HuH-7 (cell line): Measurements from ENCODE around the gene APLP2.

Source experiments
- DNase-seq: peaks from one replicate; pipeline ENCODE4 v3.0.0; 2011; ENCODE audit warnings: low spot score

Gene APLP2

DNA sequence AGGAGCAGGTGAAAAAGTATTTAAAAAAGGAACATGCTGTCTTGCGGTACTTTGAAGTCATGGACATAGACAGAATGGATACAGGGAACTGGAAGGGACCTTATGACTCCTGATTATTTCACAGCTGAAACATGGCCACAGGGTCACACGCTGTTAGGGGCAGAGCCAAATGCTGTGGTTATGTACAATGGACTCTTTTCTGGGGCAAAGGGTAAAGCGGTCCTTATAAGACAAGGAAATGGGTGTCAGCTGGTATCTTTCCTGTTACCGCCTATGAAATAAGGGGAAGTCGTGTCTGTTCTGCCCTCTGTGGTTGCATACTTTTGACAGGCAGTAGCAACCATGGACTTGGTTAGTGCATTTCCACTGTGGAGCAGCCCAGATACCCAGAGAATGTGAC, 77.1 kb downstream of the APLP2 start:
- DNase-seq, result no peak

DNA sequence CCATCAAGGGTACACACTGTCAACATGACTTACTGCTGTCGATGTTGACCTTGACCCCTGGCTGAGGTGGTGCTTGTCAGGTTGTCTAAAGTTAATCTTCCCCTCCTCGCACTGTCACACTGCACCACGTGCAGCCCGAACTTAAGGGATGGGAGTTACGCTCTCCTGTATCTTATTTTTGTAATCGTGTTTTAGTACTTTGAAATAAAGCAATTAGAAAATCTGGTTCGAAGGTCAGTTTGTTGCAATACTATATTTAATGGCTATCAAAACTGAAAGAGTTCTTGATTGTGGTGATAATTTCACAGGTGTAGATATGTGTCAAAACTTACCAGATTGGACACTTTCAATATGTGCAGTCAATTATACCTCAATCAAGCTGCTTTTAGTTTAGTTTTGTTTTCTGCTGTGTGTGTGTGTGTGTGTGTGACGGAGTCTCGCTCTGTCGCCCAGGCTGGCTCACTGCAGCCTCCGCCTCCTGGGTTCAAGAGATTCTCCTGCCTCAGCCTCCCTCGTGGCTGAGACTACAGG, 79.2 kb downstream of the APLP2 start:
- DNase-seq, result no peak

DNA sequence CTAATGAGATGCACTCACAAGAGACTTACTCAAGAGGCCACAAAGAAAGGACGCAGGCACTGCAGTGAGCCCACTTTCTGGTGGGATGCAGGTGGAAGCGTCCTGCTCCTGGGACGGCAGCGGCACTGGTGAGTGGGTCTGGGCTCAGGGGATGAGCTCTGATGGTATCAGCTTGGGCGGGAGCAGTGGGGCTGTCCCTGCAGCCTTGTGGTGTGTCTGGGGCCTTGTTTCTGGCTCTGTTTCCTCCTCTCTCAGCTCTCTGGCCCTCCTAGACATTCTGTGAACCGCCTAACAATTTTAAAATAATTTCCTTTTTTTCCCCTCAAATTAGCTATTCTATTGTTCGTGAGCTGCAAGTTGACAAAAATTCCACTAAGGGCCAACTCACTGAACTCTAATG, 81.1 kb downstream of the APLP2 start:
- no peak for DNase-seq

DNA sequence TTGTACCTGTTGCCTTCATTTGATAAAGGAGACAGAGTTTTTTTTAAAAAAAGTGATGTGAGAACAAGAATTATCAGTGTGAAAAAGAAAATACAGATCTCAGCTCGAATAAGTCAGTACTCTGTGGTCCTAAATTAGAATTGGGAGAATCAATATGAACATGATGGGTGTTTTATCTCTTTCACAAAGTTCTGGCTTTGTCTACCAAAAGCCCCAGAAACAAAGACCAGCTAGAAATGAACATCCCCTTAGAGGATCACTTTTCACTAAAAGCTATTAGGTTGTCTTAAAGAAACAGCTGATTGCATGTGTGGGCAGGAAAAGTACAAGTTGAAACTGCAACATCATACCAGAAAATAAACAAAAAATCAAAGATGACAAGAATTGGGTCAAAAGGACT, 81.5 kb downstream of the APLP2 start:
- DNase-seq, result no peak

DNA sequence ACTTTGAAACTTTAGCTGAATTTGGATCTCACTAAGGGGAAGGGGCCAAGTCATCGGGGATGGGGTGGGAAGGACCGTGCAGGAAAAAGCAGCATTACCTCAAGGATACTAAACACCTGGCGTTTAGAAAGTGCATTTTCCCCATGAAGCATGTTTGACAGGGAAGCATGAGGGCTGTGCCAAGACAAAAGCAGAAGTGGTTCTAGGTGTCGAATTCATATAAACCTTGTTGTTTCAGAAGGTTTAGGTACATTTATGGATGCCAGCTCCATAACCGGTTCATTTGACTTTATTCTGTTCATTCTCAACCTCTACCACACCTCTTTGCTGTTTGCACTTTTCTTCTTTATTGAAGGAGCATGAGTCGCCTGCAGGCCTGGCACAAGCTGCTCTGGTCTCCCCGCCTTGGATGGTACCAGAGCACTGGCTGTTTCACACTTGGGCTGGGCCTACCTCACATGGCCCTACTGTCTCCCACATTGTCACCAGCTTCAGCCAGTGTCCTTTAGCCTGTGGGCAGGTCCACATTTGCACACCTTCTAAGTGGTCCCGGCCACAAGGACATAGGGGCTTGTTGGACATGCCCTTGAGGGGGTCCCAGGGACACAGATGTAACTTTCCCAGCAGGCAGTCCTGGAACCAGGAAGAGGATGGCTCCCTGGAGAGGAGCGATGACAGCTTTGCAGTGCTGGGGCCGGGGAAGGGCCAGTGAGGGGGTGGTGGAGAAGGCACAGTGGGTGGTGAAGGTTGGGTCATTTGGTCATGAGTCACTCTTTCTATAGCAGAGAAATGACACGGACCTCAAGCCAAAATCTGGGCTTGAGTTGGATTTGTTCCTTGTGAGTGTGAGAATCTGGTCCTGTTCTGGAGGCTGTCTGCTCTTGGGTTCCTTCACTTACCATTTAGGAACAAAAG, 86.7 kb downstream of the APLP2 start:
- no peak for DNase-seq

DNA sequence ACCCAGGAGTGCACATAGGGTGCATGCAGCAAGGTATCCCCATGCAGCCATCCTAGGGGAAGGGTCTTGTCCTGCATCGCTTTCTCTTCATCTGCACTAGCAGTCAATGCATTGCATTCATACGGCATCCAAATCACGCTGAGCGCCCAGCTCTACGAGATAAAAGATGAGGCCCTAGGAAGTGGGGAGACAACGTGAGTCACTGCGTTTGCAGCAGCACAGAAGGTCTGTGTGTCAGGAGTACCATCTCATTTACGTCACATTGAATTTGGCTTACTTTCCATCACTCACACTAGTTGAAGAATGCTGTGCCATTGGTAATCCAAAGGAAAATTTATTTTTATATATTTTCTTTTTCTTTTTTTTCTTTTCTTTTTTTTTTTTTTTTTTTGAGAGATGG, 87.4 kb downstream of the APLP2 start:
- no peak for DNase-seq

DNA sequence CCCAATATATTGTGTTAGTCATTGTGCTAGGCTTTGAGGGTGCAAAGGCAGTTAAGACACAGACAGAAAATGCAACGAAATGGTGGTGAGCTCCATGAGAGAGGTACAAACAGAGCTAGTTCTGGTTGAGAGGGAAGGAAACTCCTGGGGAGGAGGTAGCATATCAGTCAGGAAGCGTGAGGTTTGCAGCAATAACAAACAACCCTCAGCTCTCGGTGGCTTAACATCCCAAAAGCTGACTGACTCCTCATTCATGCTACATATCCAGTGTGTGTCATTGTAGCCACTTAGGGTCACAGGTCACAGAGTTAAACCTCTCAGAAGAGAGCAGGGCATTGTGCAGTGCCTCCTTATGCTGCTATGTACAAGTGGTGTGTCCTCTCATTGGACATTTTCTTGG, 88.1 kb downstream of the APLP2 start:
- no peak for DNase-seq

DNA sequence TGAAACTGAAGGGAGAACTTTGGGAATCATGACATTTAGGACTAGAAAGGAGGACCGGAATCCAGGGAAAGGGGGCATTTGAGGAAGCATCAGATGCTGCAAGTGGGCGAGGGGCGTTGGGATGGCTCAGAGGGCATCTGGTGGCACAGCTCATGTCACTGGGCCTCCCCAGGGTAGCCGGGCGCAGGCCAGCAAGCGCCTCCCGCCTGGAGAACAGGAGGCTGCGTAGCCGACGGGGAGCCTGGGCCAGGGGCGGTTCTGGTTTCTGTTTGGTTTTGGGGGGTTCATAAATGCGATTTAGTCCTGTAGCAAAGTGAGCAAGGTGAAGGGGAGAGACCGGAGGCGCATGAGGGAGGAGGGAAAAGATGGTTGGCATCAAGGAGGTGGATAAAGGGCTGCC, 89.4 kb downstream of the APLP2 start:
- no peak for DNase-seq

DNA sequence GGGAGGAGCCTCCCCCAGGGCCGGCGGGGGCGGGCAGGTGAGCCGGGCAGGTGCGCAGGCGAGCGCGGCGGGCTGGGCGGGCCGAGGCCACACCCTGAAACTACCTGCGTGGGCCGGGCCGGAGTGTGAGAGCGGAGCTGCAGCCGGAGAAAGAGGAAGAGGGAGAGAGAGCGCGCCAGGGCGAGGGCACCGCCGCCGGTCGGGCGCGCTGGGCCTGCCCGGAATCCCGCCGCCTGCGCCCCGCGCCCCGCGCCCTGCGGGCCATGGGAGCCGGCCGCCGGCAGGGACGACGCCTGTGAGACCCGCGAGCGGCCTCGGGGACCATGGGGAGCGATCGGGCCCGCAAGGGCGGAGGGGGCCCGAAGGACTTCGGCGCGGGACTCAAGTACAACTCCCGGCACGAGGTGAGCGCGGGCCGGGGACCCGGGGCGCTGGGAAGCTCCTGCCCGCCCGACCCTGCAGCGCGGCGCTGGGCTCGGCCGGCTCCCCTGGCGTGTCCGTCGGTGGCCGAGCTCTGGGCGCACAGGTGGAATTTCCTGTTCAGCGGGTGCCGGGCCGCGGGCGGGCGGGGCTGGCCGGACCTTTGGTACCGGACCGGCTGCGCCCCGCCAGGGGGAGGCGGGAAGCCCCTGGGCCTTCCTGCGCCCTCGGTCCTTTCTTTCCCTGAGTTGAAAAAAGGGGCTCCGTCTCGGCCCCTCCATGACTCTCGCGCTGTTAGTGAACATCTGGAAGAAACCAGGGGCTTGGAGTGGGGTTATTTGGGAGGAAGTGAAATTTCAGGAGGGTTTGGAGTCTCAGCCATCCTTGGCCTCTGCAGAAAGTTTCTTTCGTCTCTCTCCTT, 90.2 kb downstream of the APLP2 start, which contains the start of gene ST14:
Gene ST14, plus strand, starts transcription at position 126 of the 841 bp plus-strand sequence. Its CDS starts 198 bp downstream, at position 324.
- no peak for DNase-seq

DNA sequence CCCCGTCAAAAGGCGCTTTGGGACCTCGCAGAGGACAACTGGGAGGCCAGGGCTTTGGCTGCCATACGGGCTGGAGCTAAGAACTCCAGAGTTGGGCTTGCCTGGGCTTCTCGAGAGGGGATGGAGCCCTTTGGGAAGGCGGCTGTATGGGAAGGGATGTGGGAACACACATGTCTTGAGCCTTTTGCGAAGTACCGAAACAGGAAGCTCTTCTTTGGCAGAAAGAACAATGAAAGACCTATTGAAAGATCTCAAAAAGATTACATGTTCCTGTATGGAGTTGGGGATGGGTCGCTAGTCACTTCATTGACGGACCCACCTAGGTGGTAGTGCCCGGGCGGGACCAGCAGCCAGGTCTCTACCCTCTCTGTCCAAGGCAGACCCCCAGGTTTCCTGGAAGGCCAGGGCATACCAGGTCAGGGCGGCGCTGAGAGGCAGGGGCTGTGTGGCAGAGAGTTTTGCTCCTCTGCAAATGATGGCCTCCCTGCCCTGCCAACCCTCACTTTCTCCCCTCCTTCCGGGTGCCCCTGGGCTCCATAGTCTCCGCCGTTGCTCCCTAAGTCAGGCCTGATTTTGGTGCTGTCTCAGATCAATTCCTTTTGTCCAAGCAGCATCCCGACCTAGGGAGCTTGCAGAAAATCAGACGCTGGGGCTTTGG, 90.9 kb downstream of the APLP2 start:
- no peak for DNase-seq

DNA sequence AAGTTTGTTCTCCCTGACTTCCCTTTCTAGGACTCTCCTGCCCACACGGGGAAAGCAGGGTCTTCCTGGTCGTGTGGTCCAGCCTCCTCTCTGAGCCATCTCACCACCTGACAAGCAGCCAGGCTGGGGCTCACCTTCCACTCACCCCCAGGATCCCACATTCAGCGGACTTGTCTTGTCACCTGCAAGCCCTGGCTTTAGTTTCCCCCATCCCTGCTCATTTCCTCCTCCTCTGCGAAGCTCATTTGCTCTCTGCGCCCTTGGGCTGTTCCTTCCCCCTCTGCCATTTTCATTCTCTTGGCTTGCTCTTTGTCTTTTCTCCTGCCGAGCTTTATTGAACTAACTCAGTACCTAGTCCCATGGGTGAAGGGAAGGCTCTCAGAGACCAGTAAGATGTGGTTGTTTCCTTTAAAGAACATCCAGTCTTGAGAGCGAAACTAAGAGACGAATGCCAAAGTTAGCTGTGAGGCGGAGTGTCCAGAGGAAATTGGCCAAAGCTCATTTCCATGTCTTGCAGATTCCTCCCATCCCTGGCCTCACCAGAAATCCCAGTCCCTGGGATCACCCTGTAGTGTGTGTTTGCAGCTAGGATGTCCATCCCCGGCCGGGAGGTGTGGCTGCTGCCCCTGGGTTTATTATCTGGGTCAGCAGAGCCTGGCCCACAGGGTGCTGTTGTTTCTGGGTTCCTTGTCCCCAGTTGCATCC, 91.9 kb downstream of the APLP2 start:
- DNase-seq, result no peak

DNA sequence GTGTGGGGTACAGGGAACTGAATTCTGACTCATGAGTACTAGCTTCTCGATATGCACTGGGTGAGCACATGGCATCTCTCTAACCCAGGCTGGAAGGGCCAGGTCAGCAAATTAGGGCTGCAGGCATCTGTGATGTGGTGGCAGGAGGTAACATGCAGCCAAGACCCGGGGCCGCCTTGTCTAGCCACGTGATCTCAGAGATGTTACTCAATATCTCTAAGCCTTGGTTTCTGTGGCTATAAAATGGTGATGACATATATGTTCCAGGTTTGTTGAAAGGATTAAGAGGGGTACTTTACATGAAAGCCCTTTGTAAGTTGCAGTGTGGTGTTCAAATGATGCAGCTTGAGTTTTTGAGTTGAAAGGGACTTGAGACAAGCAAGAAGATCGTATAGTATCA, 93.0 kb downstream of the APLP2 start:
- peak; percentile 51 for DNase-seq

DNA sequence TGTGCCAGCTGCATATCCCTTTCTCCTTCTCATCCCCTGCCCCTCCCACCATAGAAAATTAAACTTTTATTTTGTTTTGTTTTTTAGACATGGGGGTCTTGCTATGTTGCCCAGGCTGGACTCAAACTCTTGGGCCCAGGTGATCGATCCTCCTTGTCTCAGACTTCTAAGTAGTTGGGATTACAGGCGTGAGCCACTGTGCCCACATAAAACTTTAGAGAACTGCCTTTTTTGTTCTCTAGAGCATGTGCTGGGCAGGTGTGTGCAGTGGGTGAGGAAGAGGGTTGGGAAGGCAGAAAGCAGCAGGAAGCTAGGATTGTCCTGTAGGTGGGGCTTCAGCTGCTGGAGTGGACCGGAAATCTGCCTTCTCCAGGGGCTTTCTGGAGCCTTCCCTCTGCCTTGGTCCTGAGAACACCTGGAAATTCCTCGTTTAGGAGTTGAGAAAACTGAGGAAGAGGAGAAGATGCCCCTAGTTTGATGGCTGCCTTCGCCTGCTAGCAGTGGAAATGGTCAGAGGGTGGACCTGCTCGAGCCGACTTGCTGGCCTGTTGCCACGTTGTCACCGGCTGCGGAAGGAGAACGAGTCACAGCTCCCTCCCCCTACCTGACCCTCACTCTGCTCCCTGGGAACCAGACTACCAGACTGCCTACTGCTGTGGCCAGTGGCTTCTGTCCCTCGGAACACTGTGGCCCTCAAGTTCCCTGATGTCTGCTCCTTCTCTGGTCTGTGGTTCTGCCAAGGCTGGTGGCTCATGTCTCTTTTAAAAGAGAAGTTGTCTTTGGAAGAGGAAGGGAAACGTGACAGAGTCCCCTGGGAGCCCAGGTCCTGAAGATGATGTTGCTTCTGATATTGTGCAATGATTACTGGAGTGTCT, 93.9 kb downstream of the APLP2 start:
- DNase-seq, result no peak

DNA sequence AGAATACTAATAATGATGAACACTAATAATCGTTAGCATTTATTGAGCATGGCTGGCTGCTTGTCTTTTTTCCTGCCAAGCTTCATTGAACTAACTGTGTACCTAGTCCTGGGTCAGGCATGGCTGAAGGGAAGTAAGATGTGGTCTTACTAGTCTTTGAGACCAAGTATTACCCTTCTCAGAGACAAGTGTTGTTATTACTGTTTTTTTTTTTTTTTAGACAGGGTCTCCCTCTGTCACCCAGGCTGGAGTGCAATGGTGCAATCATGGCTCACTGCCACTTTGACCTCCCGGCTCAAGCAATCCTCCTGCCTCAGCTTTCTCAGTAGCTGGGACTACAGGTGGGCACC, 94.5 kb downstream of the APLP2 start:
- no peak for DNase-seq

DNA sequence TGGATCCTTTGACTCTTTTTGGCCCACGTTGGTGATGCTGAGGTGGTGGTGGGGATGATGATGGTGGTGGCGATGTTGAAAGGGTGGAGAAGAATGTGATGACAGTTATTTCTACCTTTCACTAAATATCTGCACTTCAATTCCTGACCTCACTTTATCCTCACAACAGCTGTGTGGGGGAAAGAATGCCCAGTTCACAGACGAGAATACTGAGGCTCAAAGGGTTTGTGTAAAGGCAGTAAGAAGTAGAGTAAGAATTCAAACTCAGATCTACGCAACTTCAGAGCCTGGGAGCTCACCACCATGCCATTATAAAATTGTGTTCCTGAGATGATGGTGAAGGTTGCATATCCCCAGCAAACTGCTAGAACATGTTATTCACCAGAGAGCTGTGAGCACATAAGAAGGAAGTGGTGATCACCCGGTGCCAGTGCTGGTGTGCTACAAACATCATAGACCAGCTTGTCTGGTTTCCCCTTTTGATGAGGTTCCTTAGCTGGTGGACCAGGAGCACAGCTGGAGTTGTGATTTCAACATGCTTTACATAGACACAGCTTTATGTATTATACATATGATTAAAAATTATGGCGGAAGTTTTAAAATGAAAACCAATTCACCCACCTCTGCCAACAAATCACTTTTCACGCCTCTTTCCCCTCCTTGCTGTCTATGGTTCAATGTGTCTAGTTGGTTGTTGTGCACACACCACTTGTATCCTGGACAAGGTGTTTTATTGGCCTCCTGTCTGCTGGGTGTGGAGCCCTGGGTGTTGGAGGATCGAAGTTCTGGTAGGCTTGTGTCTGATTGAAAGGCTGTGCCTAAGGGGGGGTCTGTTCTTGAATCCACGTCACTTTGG, 96.1 kb downstream of the APLP2 start:
- DNase-seq, result no peak

DNA sequence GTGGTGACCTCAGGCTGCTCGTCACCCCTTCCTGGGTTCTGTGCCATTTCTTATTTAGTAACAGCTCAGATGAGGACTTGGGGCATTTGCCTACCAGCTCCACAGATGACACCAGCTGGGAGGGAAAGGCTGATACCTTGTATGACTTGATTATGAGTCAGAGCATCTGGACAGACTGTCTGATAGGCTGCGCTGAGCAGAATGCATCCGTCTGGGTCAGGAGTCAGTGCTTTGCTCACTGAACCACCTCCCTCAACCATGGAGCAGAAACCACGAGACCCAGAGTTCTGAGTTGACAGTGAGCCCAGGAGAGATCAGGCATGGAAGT, 96.7 kb downstream of the APLP2 start:
- DNase-seq, result no peak

DNA sequence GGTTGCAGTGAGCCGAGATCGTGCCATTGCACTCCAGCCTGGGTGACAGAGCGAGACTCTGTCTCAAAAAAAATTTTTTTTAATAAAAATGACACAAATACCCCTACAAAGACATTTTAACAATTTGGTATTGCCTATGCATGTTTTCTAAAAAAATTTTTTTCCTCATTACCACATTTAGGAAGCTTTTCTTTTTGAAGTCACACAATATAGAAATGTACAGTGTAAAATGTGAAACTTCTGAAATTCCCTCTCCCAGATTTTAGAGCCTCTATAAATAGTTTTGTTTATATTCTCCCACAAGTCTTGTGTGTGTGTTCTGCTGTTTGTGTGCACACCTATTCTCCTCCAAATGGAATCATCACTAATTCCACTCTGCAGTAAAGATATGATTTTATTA, 97.5 kb downstream of the APLP2 start:
- DNase-seq, result no peak

DNA sequence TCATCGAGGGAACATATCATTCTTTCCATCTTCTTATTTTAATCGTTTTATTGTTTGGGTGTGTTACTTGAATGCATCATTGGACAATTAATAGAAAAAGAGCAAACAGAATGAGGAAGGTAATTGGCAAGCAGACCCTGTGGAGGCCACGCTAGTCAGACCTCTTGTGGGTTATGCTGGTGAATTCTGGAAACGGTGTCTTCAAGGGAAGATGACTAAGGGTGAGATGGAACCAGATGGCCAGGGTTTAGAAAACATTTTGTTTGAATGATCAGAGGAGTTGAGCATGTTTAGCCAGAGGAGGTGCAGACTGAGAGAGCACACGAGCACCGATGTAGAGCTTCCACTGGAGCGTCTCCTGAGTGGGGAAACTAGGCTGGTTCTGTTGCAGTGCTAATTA, 98.4 kb downstream of the APLP2 start:
- DNase-seq, result no peak

DNA sequence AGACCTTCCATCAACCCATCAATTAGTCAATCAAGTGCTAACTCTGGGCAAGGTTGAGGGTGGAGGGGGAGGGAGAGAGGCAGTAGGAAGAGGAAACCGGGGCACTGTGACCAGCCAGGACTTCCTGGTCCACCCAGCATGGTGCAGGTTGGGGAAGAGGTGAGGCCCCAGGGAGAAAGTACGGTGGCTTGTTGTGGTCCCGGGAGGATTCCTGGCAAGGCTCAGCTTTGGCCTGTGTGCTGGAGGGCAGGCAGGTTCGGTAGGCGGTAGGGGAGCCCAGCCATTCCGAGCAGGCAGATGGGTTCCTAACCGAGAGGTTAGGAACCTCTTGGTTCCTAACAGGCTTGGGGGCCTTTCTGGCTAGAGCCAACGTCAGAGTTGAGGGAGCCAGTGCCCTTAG, 100.7 kb downstream of the APLP2 start:
- no peak for DNase-seq

DNA sequence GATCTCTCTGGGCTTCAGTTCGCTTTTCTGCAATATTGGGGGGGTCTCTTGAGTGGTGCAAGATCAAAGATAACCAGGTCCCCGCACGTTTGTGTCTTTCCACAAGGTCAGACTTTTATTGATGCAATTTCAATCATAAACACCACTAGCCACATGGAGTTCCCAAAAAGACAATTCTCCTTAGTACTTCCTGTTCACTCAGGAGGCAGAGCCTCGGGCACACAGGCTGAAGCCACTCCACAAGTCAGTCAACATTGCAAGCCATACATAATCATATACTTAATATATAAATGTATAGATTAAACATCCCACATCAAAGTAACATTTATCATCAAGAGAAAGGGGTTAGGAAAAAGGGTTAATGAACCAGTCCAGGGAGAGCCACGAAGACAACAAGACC, 101.8 kb downstream of the APLP2 start:
- no peak for DNase-seq
